ENCODE results near the gene GPRC5A. TPM values are rescaled to one million over a fixed set of nuclear protein-coding genes. Genes with fewer than 3 reads are reported as not detected.

Gene GPRC5A
- total RNA-seq, 1 experiment from 2014 or later = 15.6 TPM

DNA sequence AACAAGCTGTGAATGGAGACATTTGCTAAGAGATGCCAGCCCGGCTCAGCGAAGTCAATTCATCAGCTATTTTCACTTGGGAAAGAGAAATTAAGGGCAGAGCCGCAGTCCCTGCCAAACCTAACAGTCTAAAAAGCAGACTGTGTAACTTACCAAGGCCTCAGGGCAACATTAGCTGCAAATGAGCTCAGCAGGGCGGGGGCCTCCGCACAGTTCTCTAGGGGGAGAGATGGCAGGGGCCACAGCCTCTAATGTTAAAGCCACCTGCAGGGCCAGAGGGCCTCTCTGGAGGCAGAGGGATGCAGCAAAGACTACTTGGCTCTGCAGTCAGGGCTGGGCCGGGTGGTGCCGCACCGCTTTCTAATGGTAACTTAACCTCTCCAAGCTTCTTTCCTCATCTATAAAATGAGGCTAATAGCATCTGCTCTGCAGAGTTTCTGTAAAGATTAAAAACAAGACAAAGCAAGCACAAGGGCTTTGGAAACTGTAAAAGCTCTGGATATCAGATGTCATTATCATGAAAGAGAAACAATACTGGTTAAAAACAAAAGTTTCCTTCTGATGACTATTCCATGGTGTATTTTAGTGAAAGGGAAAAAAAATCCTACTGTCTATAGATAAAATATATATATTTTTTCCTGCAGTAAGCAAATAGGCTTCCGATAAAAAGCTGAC lies 13.4 kb upstream of the GPRC5A start:
- DNase-seq = no peak
- Histone ChIP-seq H3K9me3 (replicated peaks) (no peaks in the 10 kb centered on the region), H3K4me1 (peaks cover 10% of the 10 kb centered on the region; the same call in 1 of the 2 replicates), H3K27me3 (no peaks in the 10 kb centered on the region), H3K4me3 (no peak overlapping the region), H3K36me3 (no peaks in the 10 kb centered on the region), H3K27ac (no peak overlapping the region)

DNA sequence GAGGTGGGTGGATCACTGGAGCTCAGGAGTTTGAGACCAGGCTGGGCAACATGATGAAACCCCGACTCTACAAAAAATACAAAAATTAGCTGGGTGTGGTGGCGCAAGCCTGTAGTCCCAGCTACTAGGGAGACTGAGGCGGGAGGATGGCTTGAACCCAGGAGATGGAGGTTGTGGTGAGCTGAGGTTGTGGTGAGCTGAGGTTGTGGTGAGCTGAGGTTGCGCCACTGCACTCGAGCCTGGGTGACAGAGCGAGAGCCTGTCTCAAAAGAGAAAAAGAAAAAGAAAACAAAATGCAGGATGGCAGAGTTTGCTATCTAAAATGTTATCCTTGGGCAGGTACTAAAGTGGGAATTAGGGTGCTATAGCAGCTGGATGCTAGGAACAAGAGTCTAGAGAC lies 10.8 kb upstream of the GPRC5A start:
- Histone ChIP-seq H3K27me3 (no peaks in the 10 kb centered on the region), H3K27ac (no peak overlapping the region), H3K36me3 (no peaks in the 10 kb centered on the region), H3K4me1 (peaks cover 12% of the 10 kb centered on the region), H3K9me3 (replicated peaks) (no peaks in the 10 kb centered on the region), H3K4me3 (no peak overlapping the region)
- DNase-seq = no peak

DNA sequence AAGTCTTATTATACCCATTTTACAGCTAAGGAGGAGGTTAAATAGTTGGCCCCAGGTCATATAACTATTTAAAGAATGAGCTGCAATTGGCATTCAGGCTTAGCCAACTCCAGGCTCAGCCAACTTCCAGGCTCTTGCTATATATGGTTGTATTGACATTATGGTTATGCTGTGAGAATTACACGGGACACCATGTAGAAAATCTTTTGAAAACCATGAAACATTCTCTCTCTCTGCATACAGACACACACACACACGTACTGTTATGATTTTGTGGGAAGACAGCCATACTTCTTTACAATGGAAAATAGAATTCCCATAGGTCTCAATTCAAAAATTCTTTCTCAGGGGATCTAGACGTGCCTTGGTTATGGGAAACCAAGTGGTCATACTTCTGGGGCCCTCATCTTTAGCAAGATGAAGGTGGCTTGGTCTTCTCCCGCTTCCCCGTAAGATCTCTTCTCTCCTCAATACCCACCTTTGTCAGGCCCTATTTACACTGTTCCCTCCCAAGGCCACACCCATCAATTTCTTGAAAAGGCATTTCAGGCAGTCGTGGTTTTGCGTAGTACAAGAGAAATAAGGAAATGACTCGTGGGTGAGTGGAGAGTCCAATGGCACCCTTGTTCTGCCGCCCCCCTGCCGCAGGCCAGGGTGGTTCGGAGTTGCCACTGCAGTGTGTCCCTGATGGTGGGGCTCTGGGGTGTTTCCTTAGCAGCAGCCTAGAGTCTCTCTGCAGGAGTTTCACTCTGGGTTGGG lies 10.0 kb upstream of the GPRC5A start:
- no peaks in the 10 kb centered on the region for H3K36me3 ChIP-seq
- no peaks in the 10 kb centered on the region for H3K9me3 ChIP-seq (replicated peaks)
- H3K27ac ChIP-seq = no peak overlapping the region
- no peak overlapping the region for H3K4me3 ChIP-seq
- DNase-seq = no peak
- H3K27me3 ChIP-seq = no peaks in the 10 kb centered on the region
- peaks cover 15% of the 10 kb centered on the region for H3K4me1 ChIP-seq

DNA sequence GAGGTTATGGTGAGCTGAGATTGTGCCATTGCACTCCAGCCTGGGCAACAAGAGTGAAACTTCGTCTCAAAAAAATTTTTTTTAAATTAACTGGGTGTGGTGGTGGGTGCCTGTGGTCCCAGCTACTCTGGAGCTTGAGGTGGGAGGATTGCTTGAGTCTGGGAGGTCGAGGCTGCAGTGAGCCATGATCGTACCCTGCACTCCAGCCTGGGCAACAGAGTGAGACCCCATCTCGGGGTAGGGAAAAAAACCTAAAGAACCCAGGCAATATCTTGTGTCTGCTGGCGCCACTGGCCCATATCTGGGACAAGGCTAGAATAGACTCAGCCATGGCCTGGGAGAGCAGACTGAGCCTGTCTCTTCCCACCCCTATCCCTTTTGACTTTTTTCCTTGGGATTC lies 9.1 kb upstream of the GPRC5A start:
- Histone ChIP-seq H3K9me3 (replicated peaks) (no peaks in the 10 kb centered on the region), H3K4me3 (no peak overlapping the region), H3K27ac (no peak overlapping the region), H3K4me1 (peaks cover 15% of the 10 kb centered on the region), H3K27me3 (no peaks in the 10 kb centered on the region), H3K36me3 (no peaks in the 10 kb centered on the region)
- no peak for DNase-seq

DNA sequence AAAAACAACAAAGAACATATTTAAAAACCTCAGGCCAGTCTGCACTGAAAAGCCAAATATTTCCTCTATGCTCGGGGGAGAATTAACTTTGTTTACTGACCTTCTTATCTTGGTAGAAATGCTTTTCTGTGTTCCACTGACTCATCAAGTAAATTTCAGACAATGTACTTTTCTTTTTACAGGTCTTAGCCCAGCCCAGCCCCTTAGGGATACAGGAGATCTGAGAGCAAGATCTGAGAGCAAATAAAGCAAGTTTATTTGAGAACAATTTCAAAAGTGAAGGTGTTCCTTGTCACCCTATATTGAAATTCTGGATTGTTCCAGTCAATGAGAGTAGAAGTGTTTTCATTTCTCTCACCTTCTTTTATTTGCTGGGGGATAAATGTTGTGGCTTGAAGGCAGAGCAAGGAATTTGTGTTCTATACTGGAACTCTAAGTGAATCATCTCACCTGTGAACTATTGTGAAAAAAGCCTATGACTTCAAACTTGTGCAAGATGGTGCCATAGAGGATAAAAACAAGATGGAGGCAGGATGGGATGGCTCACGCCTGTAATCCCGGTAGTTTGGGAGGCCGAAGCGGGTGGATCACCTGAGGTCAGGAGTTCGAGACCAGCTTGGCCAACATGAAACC lies 7.9 kb upstream of the GPRC5A start:
- no peak for DNase-seq
- H3K27ac ChIP-seq = no peak overlapping the region
- H3K9me3 ChIP-seq (replicated peaks) = no peaks in the 10 kb centered on the region

DNA sequence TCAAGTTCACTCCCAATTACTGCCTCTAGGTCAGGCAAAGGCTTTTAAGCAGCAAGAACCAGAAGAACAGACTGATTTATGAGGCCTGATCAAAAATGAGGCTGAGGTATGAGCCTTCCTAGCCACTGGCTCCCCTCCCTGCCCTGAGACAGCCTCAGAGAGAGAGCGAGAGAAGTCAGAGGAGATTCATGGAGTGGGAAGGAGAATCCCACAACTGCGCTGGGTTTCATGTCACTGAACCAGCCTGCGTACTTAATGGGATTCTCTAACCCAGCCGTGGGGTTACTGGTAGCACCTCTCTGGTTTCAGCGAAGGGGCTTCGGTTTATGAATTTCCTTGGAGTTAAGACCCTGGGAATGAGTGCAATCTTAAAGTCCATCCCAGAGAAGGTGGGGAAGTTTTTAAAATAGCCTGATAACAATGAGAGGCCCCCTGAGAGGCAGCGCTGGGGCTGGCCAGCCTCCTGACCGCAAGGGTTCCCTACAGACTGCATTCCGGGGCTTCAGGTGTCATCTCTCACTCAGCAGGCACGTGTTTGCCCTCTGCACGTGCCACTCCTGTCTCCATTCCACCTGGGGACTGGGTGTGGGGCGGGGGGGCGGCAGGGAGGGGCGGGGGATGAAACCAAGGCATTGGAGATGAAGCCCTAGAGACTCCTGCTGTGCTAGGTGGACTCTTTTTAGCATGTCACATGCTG lies 6.1 kb upstream of the GPRC5A start:
- Histone ChIP-seq H3K4me1 (peaks cover 20% of the 10 kb centered on the region), H3K4me3 (no peak overlapping the region), H3K27ac (no peak overlapping the region), H3K36me3 (no peaks in the 10 kb centered on the region), H3K27me3 (no peaks in the 10 kb centered on the region), H3K9me3 (replicated peaks) (no peaks in the 10 kb centered on the region)
- DNase-seq = peak; percentile 34 to 40

More for the DNA sequence above, 7.9 kb upstream of the GPRC5A start:
- no peak overlapping the region for H3K4me3 ChIP-seq
- H3K27me3 ChIP-seq = no peaks in the 10 kb centered on the region
- no peaks in the 10 kb centered on the region for H3K36me3 ChIP-seq
- H3K4me1 ChIP-seq = peaks cover 15% of the 10 kb centered on the region

DNA sequence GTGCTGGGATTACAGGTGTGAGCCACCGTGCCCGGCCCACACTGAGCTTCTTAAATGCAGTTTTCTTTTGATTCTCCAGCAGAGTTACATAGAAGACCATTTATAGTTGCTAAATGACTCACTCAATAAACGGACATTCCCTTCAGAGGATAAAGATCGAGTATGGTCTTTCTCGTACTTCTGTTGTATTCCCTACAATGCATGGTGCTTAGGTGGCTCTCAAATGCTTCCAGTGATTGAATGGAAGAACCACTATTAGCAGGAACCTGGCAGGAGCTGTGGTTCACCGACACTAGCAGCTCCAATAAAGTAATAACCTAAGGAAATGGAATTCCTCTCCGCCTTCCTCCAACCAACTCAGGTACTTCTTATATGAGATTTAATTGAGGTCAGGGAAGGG lies 3.9 kb upstream of the GPRC5A start:
- no peaks in the 10 kb centered on the region for H3K9me3 ChIP-seq (replicated peaks)
- no peak for DNase-seq
- H3K4me3 ChIP-seq = no peak overlapping the region
- no peaks in the 10 kb centered on the region for H3K27me3 ChIP-seq
- H3K4me1 ChIP-seq = peaks cover 20% of the 10 kb centered on the region
- no peaks in the 10 kb centered on the region for H3K36me3 ChIP-seq
- H3K27ac ChIP-seq = no peak overlapping the region

DNA sequence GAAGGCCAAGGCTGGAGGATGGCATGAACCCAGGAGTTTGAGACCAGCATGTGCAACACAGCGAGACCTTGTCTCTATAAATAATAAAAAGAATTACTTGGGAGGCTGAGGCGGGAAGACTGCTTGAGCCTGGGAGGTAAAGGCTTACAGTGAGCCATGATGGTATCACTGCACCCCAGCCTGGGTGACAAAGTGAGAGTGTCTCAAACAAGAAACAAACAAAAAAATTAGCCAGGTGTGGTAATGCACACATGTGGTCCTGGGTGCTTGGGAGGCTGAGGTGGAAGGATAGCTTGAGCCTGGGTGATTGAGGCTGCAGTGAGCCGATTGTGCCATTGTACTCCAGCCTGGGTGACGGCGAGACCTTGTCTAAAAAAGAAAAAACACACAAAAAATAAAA lies 1.7 kb upstream of the GPRC5A start:
- no peak for DNase-seq
- Histone ChIP-seq H3K36me3 (no peaks in the 10 kb centered on the region), H3K4me1 (peaks cover 14% of the 10 kb centered on the region), H3K9me3 (replicated peaks) (no peaks in the 10 kb centered on the region), H3K4me3 (peak overlapping the region; percentile 56), H3K27me3 (no peaks in the 10 kb centered on the region), H3K27ac (peak overlapping the region; percentile 92)

DNA sequence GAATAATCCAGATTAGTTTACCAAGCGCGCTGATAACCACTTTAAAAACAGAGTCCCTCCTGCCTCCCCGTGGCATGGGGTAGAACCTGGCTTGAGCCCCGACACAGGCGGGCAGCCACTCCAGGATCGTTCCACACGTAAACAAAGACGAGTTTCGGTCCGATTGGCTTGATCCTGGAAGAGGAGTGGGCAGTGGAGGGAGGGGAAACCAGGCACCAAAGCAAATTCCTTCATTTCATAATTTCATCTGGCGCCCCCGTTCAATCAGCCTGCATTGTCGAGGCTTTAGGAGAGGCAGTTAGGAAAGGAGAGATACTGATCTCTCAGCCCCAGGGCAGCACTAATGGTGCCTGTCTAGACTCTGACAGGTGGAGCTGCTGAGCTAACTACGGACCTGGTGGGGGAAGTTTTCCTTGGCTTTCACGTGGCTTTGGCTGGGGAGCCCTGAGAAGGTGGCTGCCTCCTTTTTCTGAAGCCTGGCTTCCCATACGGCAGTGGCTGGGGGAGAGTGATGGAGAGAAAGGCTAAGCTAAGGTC lies 751 bp upstream of the GPRC5A start:
- Histone ChIP-seq H3K27ac (peak overlapping the region; percentile 92), H3K4me1 (peaks cover 8% of the 10 kb centered on the region; the same call in 1 of the 2 replicates), H3K4me3 (peak overlapping the region; percentile 56), H3K27me3 (no peaks in the 10 kb centered on the region), H3K36me3 (no peaks in the 10 kb centered on the region), H3K9me3 (replicated peaks) (no peaks in the 10 kb centered on the region)
- DNase-seq = peak; percentile 87 to 90

DNA sequence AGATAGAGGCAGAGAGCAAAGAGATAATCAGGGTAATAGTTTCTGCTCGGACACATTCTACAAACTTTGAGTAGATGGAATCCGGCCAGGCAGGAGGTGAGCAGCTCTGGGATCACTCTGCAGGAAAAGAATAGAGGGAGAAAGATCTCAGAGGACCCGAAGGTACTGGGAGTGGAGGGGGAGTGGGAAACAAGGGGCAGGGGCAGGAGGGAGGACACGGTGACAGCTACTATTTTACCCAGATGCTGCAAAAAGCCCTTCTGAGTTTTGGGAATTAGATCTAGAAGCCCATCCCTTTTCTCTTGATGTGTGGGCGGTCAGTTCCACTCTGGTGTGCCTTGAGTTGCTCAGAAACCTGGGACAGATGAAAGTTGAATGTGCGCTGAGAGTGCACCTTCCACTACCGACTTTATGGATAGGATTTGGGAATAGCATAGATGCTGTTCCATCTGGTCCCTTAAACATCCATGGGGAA lies 556 bp downstream of the GPRC5A start:
- Histone ChIP-seq H3K27ac (peak overlapping the region; percentile 92), H3K36me3 (no peaks in the 10 kb centered on the region), H3K4me3 (peak overlapping the region; percentile 56), H3K27me3 (no peaks in the 10 kb centered on the region), H3K4me1 (peaks cover 4% of the 10 kb centered on the region; the same call in 1 of the 2 replicates), H3K9me3 (replicated peaks) (no peaks in the 10 kb centered on the region)
- no peak for DNase-seq

DNA sequence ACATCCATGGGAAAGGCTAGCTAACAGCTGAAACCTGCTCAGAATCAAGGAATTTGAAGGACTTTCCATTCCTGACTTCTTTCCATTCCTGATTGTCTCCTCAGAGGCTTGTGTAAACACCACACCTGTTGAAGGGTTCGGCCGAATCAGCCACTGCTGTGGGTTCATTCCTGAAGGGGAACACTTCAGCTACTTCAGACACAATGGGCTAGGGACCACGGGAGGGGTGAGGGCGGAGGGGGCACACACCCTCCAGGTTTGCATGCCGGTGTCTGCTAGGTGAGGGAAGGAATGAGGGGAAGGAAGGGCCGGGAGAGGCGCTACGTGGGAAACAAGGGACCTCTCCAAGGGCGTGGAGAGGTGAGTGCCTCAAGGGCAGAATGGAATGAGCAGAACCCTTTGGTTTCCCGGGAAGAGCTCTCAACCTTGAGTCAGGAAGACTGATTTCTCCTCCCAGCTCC lies 1.3 kb downstream of the GPRC5A start:
- Histone ChIP-seq H3K27me3 (no peaks in the 10 kb centered on the region), H3K4me1 (peaks cover 4% of the 10 kb centered on the region; the same call in 1 of the 2 replicates), H3K36me3 (no peaks in the 10 kb centered on the region), H3K27ac (no peak overlapping the region), H3K4me3 (peak overlapping the region; percentile 56), H3K9me3 (replicated peaks) (no peaks in the 10 kb centered on the region)
- no peak for DNase-seq

DNA sequence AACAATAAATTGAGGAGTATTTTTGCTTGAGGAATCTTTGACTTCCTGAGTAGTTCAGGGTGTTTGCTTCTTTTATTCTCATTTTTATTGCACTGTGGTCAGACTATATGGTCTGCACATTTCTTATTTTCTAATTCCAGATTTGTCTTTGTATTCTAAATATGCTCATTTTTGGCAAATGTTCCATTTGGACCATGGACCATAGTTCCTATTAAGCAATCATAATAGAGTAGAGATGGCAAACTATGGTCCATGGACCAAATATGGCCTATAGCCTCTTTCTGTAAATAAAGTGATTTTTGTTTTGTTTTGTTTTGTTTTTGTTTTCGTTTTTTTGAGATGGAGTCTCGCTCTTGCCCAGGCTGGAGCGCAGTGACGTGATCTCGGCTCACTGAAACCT lies 2.1 kb downstream of the GPRC5A start:
- no peak overlapping the region for H3K27ac ChIP-seq
- H3K36me3 ChIP-seq = no peaks in the 10 kb centered on the region
- H3K9me3 ChIP-seq (replicated peaks) = no peaks in the 10 kb centered on the region
- no peak overlapping the region for H3K4me3 ChIP-seq
- H3K4me1 ChIP-seq = peaks cover 4% of the 10 kb centered on the region; the same call in 1 of the 2 replicates
- no peak for DNase-seq
- H3K27me3 ChIP-seq = no peaks in the 10 kb centered on the region

DNA sequence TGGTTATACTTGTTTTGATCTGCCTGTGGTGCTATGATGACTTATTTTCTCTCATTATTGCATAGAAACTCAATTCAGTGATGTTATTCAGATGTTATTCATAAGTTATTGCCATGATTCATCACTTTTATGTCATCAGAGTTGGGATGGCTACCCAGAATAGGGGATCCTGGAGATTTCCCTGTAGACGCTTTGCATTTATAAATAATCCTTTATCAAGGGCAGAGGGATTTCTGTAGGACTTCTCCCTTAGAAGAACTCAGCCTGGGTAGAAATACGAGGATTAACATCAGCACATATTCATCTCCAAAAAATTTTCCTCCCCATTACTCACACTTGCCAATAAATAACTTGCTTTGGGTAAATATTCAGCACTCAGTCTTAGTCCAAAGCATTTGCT lies 4.9 kb downstream of the GPRC5A start:
- no peaks in the 10 kb centered on the region for H3K9me3 ChIP-seq (replicated peaks)
- H3K27ac ChIP-seq = no peak overlapping the region
- H3K36me3 ChIP-seq = no peaks in the 10 kb centered on the region
- no peaks in the 10 kb centered on the region for H3K27me3 ChIP-seq
- H3K4me3 ChIP-seq = no peak overlapping the region
- peaks cover 12% of the 10 kb centered on the region for H3K4me1 ChIP-seq
- DNase-seq = no peak

DNA sequence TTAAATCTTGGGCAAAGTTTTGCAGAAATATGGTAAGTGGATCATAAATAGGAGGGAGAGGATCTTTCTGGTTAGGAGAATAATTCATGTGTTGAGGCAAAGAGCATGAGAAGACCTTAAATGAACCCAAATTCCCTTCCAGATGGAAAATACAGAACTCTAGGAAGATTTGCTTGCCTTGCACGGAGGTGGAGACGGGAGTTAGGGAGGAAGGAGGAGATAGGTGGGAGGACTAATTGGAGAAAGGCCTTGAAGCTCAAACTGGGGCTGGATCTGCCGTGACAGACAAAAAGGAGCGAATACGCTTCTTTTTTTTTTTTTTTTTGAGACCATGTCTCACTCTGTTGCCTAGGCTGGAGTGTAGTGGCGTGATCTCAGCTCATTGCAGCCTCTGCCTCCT lies 5.9 kb downstream of the GPRC5A start:
- Histone ChIP-seq H3K27ac (no peak overlapping the region), H3K36me3 (no peaks in the 10 kb centered on the region), H3K4me3 (no peak overlapping the region), H3K27me3 (no peaks in the 10 kb centered on the region), H3K4me1 (peaks cover 12% of the 10 kb centered on the region), H3K9me3 (replicated peaks) (no peaks in the 10 kb centered on the region)
- DNase-seq = no peak
